HCT116 (cell line): ENCODE measurements around the gene DHDDS. TPM values are rescaled to one million over a fixed set of nuclear protein-coding genes. Genes with fewer than 3 reads are reported as not detected.

Source experiments
- ATAC-seq: fragments of 200-7000 bp; cut with Tn5 transposase; 2 replicates; pipeline ENCODE4 v1.9.1; 2020; ENCODE audit warnings: mild to moderate bottlenecking, moderate library complexity
- BruUV-seq: library from RNA; stranded (reverse); fragments of 400-500 nt; replicated peaks from 2 replicates; lab custom pipeline; 2021; lab: Mats Ljungman, UMichigan
- CTCF ChIA-PET: fragments of 300-600 bp; sonication (Branson Sonifier 250); formaldehyde crosslinking; loops from one replicate; lab custom pipeline; 2021; ENCODE audit warnings: antibody characterized with exemption; lab: Charles Lee
- POLR2A ChIA-PET: fragments of 300-600, 350-600 bp; sonication (Branson Sonifier 250); formaldehyde crosslinking; loops from one replicate; lab custom pipeline; 2021; ENCODE audit warnings: antibody characterized with exemption; lab: Charles Lee
- RAD21 ChIA-PET, 2 experiments: fragments of 300-600 bp; sonication (Branson Sonifier 250); formaldehyde crosslinking; loops; one replicate each; lab custom pipeline; 2023; ENCODE audit warnings: low total read pairs in 2 of 2; ENCODE audit not compliant: uncharacterized antibody in 2 of 2, unreplicated experiment in 2 of 2, low non-redundant PET in 1 of 2; lab: Charles Lee
- DNase-seq: peaks from one replicate; pipeline ENCODE4 v3.0.0-alpha.2; 2010; ENCODE audit warnings: low read depth, low spot score
- H2AFZ ChIP-seq: fragments of 200-600 bp; shearing (Covaris generic), sonication (generic); 2 replicates; pipeline ENCODE4 v1.6.1; 2017; ENCODE audit warnings: low read depth, mixed run types, mixed read lengths, antibody characterized with exemption, low read length; ENCODE audit not compliant: poor library complexity, severe bottlenecking
- H3K27ac ChIP-seq: 2 replicates; pipeline ENCODE4 v1.5.1; 2012; ENCODE audit warnings: low read depth, low read length
- H3K27me3 ChIP-seq: fragments of 200-600 bp; sonication (generic); 2 replicates; pipeline ENCODE4 v1.6.1; 2016; ENCODE audit warnings: mixed run types, low read length, mixed read lengths; ENCODE audit not compliant: insufficient read depth
- H3K36me3 ChIP-seq, 2 experiments: fragments of 200-500 bp in 1 of 2; fragments of 200-600 bp in 1 of 2; sonication (Bioruptor generic) in 1 of 2; sonication (generic) in 1 of 2; 2 replicates each; pipeline versions ENCODE4 v1.5.1 to v1.6.1; 2014 to 2016; ENCODE audit warnings: low read length in 2 of 2, inconsistent platforms in 1 of 2, mixed read lengths in 1 of 2, mixed run types in 1 of 2; ENCODE audit not compliant: insufficient read depth in 2 of 2, control insufficient read depth in 1 of 2
- H3K4me1 ChIP-seq, 2 experiments: fragments of 200-600 bp in 1 of 2; sonication (generic) in 1 of 2; 2 replicates each; pipeline versions ENCODE4 v1.5.1 to v1.6.1; 2012 to 2017; ENCODE audit warnings: low read length in 2 of 2, inconsistent platforms in 1 of 2, mild to moderate bottlenecking in 1 of 2, mixed read lengths in 1 of 2, mixed run types in 1 of 2, moderate library complexity in 1 of 2; ENCODE audit not compliant: insufficient read depth in 2 of 2, control insufficient read depth in 1 of 2
- H3K4me2 ChIP-seq: fragments of 200-600 bp; sonication (generic); 2 replicates; pipeline ENCODE4 v1.6.1; 2017; ENCODE audit warnings: mixed run types, low read length, mixed read lengths
- H3K4me3 ChIP-seq, 2 experiments: fragments of 200-600 bp in 1 of 2; sonication (generic) in 1 of 2; replicated peaks in 1 of 2; 2 replicates each; pipeline ENCODE4 v1.5.1; 2011 to 2016; ENCODE audit warnings: low read length in 2 of 2, control low read depth in 1 of 2, low read depth in 1 of 2, mild to moderate bottlenecking in 1 of 2, mixed read lengths in 1 of 2, mixed run types in 1 of 2
- H3K79me2 ChIP-seq: fragments of 200-600 bp; sonication (generic); 2 replicates; pipeline ENCODE4 v1.6.1; 2017; ENCODE audit warnings: mild to moderate bottlenecking, mixed run types, low read length, moderate library complexity, mixed read lengths; ENCODE audit not compliant: insufficient read depth
- H3K9ac ChIP-seq: fragments of 200-600 bp; sonication (generic); 2 replicates; pipeline ENCODE4 v1.6.1; 2016; ENCODE audit warnings: low read length, mixed read lengths
- H3K9me2 ChIP-seq: fragments of 200-600 bp; sonication (generic), shearing (Covaris generic); 2 replicates; pipeline ENCODE4 v1.6.1; 2017; ENCODE audit warnings: mixed run types, mild to moderate bottlenecking, moderate library complexity; ENCODE audit not compliant: insufficient read depth
- H3K9me3 ChIP-seq, 2 experiments: fragments of 200-500 bp in 1 of 2; fragments of 200-600 bp in 1 of 2; sonication (Bioruptor generic) in 1 of 2; sonication (generic) in 1 of 2; 2 replicates each; pipeline ENCODE4 v1.6.1; 2014 to 2017; ENCODE audit warnings: low read length in 2 of 2, mixed read lengths in 2 of 2, inconsistent platforms in 1 of 2, low read depth in 1 of 2, mild to moderate bottlenecking in 1 of 2, mixed run types in 1 of 2, moderate library complexity in 1 of 2; ENCODE audit not compliant: control insufficient read depth in 1 of 2, insufficient read depth in 1 of 2
- H4K20me1 ChIP-seq: fragments of 200-600 bp; sonication (generic), shearing (Covaris generic); 2 replicates; pipeline ENCODE4 v1.6.1; 2017; ENCODE audit warnings: mixed run types, mild to moderate bottlenecking, moderate library complexity; ENCODE audit not compliant: insufficient read depth
- EGR1 ChIP-seq: IDR thresholded peaks from 2 replicates; pipeline ENCODE4 v1.6.1; 2012; ENCODE audit warnings: low read depth
- ELF1 ChIP-seq: IDR thresholded peaks from 2 replicates; pipeline ENCODE4 v1.6.1; 2012; ENCODE audit warnings: low read depth, borderline replicate concordance
- EZH2 ChIP-seq: fragments of 200-600 bp; sonication (generic); IDR thresholded peaks from 2 replicates; pipeline ENCODE4 v1.6.1; 2017; ENCODE audit warnings: antibody characterized with exemption, mixed run types
- EZH2phosphoT487 ChIP-seq: fragments of 200-600 bp; IDR thresholded peaks from 2 replicates; pipeline ENCODE4 v1.6.1; 2018; ENCODE audit warnings: antibody characterized with exemption, borderline replicate concordance
- JUND ChIP-seq: IDR thresholded peaks from 2 replicates; pipeline ENCODE4 v1.6.1; 2012
- POLR2AphosphoS5 ChIP-seq: IDR thresholded peaks from 2 replicates; pipeline ENCODE4 v1.6.1; 2011; ENCODE audit warnings: mild to moderate bottlenecking, low read depth, low read length, moderate library complexity
- TCF7L2 ChIP-seq: IDR thresholded peaks from 2 replicates; pipeline ENCODE4 v1.7.0; 2011; ENCODE audit warnings: borderline replicate concordance, inconsistent platforms; ENCODE audit not compliant: insufficient read depth, insufficient read length; ENCODE audit errors: extremely low read depth
- ZNF274 ChIP-seq: fragments of 200-500 bp; sonication (Bioruptor generic); IDR thresholded peaks from 2 replicates; pipeline ENCODE4 v1.6.1; 2014; ENCODE audit warnings: mild to moderate bottlenecking, low read depth, low read length, inconsistent platforms
- intact Hi-C: fragments of 100-400 bp; cut with micrococcal nuclease; formaldehyde crosslinking; loops from 2 replicates; pipeline ENCODE4 v1.10.0; 2022
- total RNA-seq: library from RNA; stranded (reverse); gene quantifications from one replicate; pipeline ENCODE4 v1.2.1, GENCODE V29; 2021; ENCODE audit not compliant: unreplicated experiment
- TF ChIP-seq, protein P1 (sequence below), 3 experiments: fragments of 200-600 bp in 1 of 3; sonication (generic) in 1 of 3; IDR thresholded peaks in 2 of 3; conservative IDR thresholded peaks in 1 of 3; 2 replicates each; pipeline ENCODE4 v1.5.1; 2012 to 2017; ENCODE audit warnings: low read depth in 2 of 3, low read length in 2 of 3, antibody characterized with exemption in 1 of 3, borderline replicate concordance in 1 of 3, control low read depth in 1 of 3, mild to moderate bottlenecking in 1 of 3, mixed read lengths in 1 of 3, mixed run types in 1 of 3, moderate library complexity in 1 of 3; ENCODE audit not compliant: insufficient read depth in 1 of 3
- TF ChIP-seq, protein P2 (sequence below): IDR thresholded peaks from 2 replicates; pipeline ENCODE4 v1.6.1; 2012
- TF ChIP-seq, protein P3 (sequence below): IDR thresholded peaks from 2 replicates; pipeline ENCODE4 v1.6.1; 2012; ENCODE audit warnings: low read depth

Gene DHDDS
- total RNA-seq, 1 experiment from 2014 or later = 46.0 TPM

DNA sequence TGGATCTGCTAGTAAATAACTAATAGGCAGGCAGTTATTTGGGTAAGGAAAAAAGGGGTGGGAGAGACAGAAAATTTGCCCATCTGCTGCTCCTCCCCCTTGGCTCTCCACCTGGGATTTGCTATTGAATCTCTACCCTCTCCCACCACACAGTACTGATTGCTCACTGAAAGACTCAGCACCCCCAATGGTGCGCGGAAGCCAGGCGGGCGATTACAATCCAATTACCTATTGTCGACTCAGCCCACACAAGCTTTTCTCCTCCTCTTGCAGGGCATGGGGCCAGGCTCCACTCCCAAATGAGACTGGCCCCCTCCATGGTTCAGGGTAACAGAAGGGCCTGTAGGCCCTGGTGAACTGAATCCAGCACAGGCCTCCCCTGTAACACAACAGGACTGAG lies 37.4 kb downstream of the DHDDS start:
- H3K9ac ChIP-seq = no peak overlapping the region

More for the DNA sequence above, 37.4 kb downstream of the DHDDS start:
- no peak overlapping the region for H3K4me2 ChIP-seq
- RAD21 ChIA-PET = no interaction called here
- H3K9me3 ChIP-seq = no peaks in the 10 kb centered on the region
- H3K27ac ChIP-seq = peak overlapping the region; percentile 7; the same call in 1 of the 2 replicates
- no peak overlapping the region for H2AFZ ChIP-seq
- peaks cover 16% of the 10 kb centered on the region; the same call in 1 of the 2 replicates for H4K20me1 ChIP-seq
- no peaks in the 10 kb centered on the region for H3K9me2 ChIP-seq
- TF ChIP-seq TCF7L2 = no peak
- TF ChIP-seq EZH2phosphoT487 = no peak
- TF ChIP-seq, protein P1, sequence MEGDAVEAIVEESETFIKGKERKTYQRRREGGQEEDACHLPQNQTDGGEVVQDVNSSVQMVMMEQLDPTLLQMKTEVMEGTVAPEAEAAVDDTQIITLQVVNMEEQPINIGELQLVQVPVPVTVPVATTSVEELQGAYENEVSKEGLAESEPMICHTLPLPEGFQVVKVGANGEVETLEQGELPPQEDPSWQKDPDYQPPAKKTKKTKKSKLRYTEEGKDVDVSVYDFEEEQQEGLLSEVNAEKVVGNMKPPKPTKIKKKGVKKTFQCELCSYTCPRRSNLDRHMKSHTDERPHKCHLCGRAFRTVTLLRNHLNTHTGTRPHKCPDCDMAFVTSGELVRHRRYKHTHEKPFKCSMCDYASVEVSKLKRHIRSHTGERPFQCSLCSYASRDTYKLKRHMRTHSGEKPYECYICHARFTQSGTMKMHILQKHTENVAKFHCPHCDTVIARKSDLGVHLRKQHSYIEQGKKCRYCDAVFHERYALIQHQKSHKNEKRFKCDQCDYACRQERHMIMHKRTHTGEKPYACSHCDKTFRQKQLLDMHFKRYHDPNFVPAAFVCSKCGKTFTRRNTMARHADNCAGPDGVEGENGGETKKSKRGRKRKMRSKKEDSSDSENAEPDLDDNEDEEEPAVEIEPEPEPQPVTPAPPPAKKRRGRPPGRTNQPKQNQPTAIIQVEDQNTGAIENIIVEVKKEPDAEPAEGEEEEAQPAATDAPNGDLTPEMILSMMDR (IDR thresholded peaks at IDR 0.05 in 2 of 3, conservative IDR thresholded peaks at IDR 0.05 in 1 of 3; ENCODE audit: borderline replicate concordance in 1 of 3, insufficient read depth in 1 of 3, low read depth in 2 of 3, low read length in 2 of 3) = no peak
- TF ChIP-seq, protein P2, sequence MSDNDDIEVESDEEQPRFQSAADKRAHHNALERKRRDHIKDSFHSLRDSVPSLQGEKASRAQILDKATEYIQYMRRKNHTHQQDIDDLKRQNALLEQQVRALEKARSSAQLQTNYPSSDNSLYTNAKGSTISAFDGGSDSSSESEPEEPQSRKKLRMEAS = no peak
- TF ChIP-seq JUND = no peak
- no peak for TF ChIP-seq EGR1
- no peak for TF ChIP-seq ZNF274
- no peak for TF ChIP-seq ELF1
- TF ChIP-seq, protein P3, sequence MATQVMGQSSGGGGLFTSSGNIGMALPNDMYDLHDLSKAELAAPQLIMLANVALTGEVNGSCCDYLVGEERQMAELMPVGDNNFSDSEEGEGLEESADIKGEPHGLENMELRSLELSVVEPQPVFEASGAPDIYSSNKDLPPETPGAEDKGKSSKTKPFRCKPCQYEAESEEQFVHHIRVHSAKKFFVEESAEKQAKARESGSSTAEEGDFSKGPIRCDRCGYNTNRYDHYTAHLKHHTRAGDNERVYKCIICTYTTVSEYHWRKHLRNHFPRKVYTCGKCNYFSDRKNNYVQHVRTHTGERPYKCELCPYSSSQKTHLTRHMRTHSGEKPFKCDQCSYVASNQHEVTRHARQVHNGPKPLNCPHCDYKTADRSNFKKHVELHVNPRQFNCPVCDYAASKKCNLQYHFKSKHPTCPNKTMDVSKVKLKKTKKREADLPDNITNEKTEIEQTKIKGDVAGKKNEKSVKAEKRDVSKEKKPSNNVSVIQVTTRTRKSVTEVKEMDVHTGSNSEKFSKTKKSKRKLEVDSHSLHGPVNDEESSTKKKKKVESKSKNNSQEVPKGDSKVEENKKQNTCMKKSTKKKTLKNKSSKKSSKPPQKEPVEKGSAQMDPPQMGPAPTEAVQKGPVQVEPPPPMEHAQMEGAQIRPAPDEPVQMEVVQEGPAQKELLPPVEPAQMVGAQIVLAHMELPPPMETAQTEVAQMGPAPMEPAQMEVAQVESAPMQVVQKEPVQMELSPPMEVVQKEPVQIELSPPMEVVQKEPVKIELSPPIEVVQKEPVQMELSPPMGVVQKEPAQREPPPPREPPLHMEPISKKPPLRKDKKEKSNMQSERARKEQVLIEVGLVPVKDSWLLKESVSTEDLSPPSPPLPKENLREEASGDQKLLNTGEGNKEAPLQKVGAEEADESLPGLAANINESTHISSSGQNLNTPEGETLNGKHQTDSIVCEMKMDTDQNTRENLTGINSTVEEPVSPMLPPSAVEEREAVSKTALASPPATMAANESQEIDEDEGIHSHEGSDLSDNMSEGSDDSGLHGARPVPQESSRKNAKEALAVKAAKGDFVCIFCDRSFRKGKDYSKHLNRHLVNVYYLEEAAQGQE = no peak
- TF ChIP-seq EZH2 = no peak
- TF ChIP-seq POLR2AphosphoS5 = no peak
- TF ChIP-seq, all 23 proteins: peak for 0
- intact Hi-C loops = no loop called here
- ATAC-seq = no peak
- Histone ChIP-seq H3K27me3 (no peaks in the 10 kb centered on the region), H3K4me1 (peaks cover 13 to 39% of the 10 kb centered on the region in 2 experiments), H3K79me2 (peaks cover 16% of the 10 kb centered on the region), H3K36me3 (peaks cover 11 to 34% of the 10 kb centered on the region in 2 experiments), H3K4me3 (no peak overlapping the region)
- BruUV-seq = no TSS peak
- ChIA-PET CTCF (interaction anchor here (1.1 to 2.0 kb wide), 4 partner anchors 25 to 52 kb away, joined by 4 to 9 read pairs (median 6); partner anchors contain the start of gene DHDDS), POLR2A (no interaction called here)
- DNase-seq = no peak
